Panc1 (cell line): Measurements from ENCODE around the gene SRRM3. TPM values are rescaled to one million over a fixed set of nuclear protein-coding genes. Genes with fewer than 3 reads are reported as not detected.

Experiments used
- ATAC-seq: fragments of 200-7000 bp; cut with Tn5 transposase; 2 replicates; pipeline ENCODE4 v1.9.1; 2020; ENCODE audit warnings: mild to moderate bottlenecking, moderate library complexity
- BruUV-seq: library from RNA; stranded (reverse); fragments of 400-500 nt; replicated peaks from 2 replicates; lab custom pipeline; 2021; lab: Mats Ljungman, UMichigan
- CTCF ChIA-PET: fragments of 300-600 bp; sonication (Branson Sonifier 250); formaldehyde crosslinking; loops from one replicate; lab custom pipeline; 2022; ENCODE audit warnings: antibody characterized with exemption; lab: Charles Lee
- POLR2A ChIA-PET: fragments of 300-600 bp; sonication (Branson Sonifier 250); formaldehyde crosslinking; loops from one replicate; lab custom pipeline; 2022; ENCODE audit warnings: antibody characterized with exemption; lab: Charles Lee
- DNase-seq: peaks from one replicate; pipeline ENCODE4 v3.0.0-alpha.2; 2010; ENCODE audit warnings: low read depth, low spot score
- H3K27ac ChIP-seq: 2 replicates; pipeline ENCODE4 v1.5.1; 2011; ENCODE audit warnings: mild to moderate bottlenecking, low read length, inconsistent platforms
- H3K27me3 ChIP-seq: fragments of 200-500 bp; sonication (Bioruptor generic); 2 replicates; pipeline ENCODE4 v1.6.0; 2014; ENCODE audit warnings: low read length, inconsistent platforms; ENCODE audit not compliant: control insufficient read depth, insufficient read depth
- H3K36me3 ChIP-seq: fragments of 200-500 bp; sonication (Bioruptor generic); 2 replicates; pipeline ENCODE4 v1.5.1; 2014; ENCODE audit warnings: inconsistent platforms, mild to moderate bottlenecking, low read length, moderate library complexity; ENCODE audit not compliant: control insufficient read depth, insufficient read depth
- H3K4me1 ChIP-seq: 2 replicates; pipeline ENCODE4 v1.5.1; 2011; ENCODE audit warnings: inconsistent platforms, mild to moderate bottlenecking, low read length, moderate library complexity; ENCODE audit not compliant: control insufficient read depth, insufficient read depth
- H3K4me3 ChIP-seq, 2 experiments: 2 replicates each; pipeline ENCODE4 v1.5.1; 2011 to 2012; ENCODE audit warnings: low read depth in 2 of 2, low read length in 2 of 2, mild to moderate bottlenecking in 2 of 2, inconsistent platforms in 1 of 2, moderate library complexity in 1 of 2
- H3K9me3 ChIP-seq: fragments of 200-500 bp; sonication (Bioruptor generic); 2 replicates; pipeline ENCODE4 v1.5.1; 2014; ENCODE audit warnings: low read depth, mild to moderate bottlenecking, inconsistent platforms, low read length, moderate library complexity; ENCODE audit not compliant: control insufficient read depth, insufficient read depth
- CTCF ChIP-seq: fragments of 450-650 bp; IDR thresholded peaks from 2 replicates; pipeline ENCODE4 v1.5.1; 2017; ENCODE audit warnings: mild to moderate bottlenecking
- POLR2AphosphoS5 ChIP-seq: IDR thresholded peaks from 2 replicates; pipeline ENCODE4 v1.6.1; 2012; ENCODE audit warnings: mild to moderate bottlenecking, low read depth, low read length, moderate library complexity
- REST ChIP-seq, 2 experiments: IDR thresholded peaks; 2 replicates each; pipeline ENCODE4 v1.6.1; 2011 to 2012; ENCODE audit warnings: low read depth in 2 of 2, control low read depth in 1 of 2, low read length in 1 of 2, mild to moderate bottlenecking in 1 of 2, moderate library complexity in 1 of 2; ENCODE audit not compliant: insufficient read depth in 1 of 2
- SIN3A ChIP-seq: IDR thresholded peaks from 2 replicates; pipeline ENCODE4 v1.6.1; 2012; ENCODE audit warnings: low read depth, mild to moderate bottlenecking, low read length, moderate library complexity, borderline replicate concordance; ENCODE audit not compliant: insufficient read depth
- TCF7L2 ChIP-seq: IDR thresholded peaks from 2 replicates; pipeline ENCODE4 v1.6.1; 2011; ENCODE audit warnings: mild to moderate bottlenecking, low read depth, low read length, inconsistent platforms
- in situ Hi-C: cut with HindIII; loops from 2 replicates; pipeline ENCODE4 v1.10.0; 2016; ENCODE audit warnings: low sequenced_read_pairs, low pct_unique_long_range_greater_than_20kb
- intact Hi-C: fragments of 100-400 bp; cut with micrococcal nuclease; formaldehyde crosslinking; loops from one replicate; pipeline ENCODE4 v1.10.0; 2022; ENCODE audit not compliant: unreplicated experiment
- total RNA-seq: library from RNA; stranded (reverse); gene quantifications from one replicate; pipeline ENCODE4 v1.2.1, GENCODE V29; 2021; ENCODE audit not compliant: unreplicated experiment

The SRRM3 gene
- total RNA-seq, 1 experiment from 2014 or later, result 8.5 TPM

- in situ Hi-C loops (no loop called here), intact Hi-C loops (no loop called here)
- TF ChIP-seq SIN3A (no peak), CTCF (no peak), TCF7L2 (no peak), REST (IDR thresholded peaks at IDR 0.05; ENCODE audit: insufficient read depth in 1 of 2, low read depth in 2 of 2, low read length in 1 of 2) (no peak), POLR2AphosphoS5 (no peak)
- BruUV-seq, result no TSS peak
- DNase-seq (no peak), ATAC-seq (no peak)
- CTCF ChIA-PET, result no interaction called here
- no peak overlapping the region for H3K4me3 ChIP-seq
- H3K27me3 ChIP-seq, result no peaks in the 10 kb centered on the region
- no peaks in the 10 kb centered on the region for H3K9me3 ChIP-seq
- peak overlapping the region; percentile 11; the same call in 1 of the 2 replicates for H3K27ac ChIP-seq
- H3K36me3 ChIP-seq, result no peaks in the 10 kb centered on the region
- peaks cover 33% of the 10 kb centered on the region for H3K4me1 ChIP-seq
- POLR2A ChIA-PET, result interaction anchor here (0.5 to 0.7 kb wide), 3 partner anchors 8 to 1796 kb away, joined by 4 to 12 read pairs (median 11); no protein-coding TSS in a partner anchor
Observed at GRCh38 chr7:76296743-76297740, 95.3 kb downstream of the SRRM3 start.

GRCh38 chr7:76300166-76300731 lies 98.6 kb downstream of the SRRM3 start:
- peaks cover 22% of the 10 kb centered on the region for H3K4me1 ChIP-seq
- no TSS peak for BruUV-seq
- CTCF ChIA-PET, result no interaction called here
- peak; percentile 76 for DNase-seq
- ATAC-seq, result no peak
- in situ Hi-C loops (no loop called here), intact Hi-C loops (no loop called here)
- H3K27me3 ChIP-seq, result no peaks in the 10 kb centered on the region
- H3K36me3 ChIP-seq, result peaks cover 4% of the 10 kb centered on the region; the same call in 1 of the 2 replicates
- no peaks in the 10 kb centered on the region for H3K9me3 ChIP-seq
- TF ChIP-seq SIN3A (no peak), CTCF (no peak), TCF7L2 (no peak), REST (IDR thresholded peaks at IDR 0.05; ENCODE audit: insufficient read depth in 1 of 2, low read depth in 2 of 2, low read length in 1 of 2) (no peak), POLR2AphosphoS5 (no peak)
- POLR2A ChIA-PET, result interaction anchor here (0.6 kb wide), 1 partner anchor 88 kb away, joined by 3 read pairs; no protein-coding TSS in a partner anchor
- H3K27ac ChIP-seq, result peak overlapping the region; percentile 11; the same call in 1 of the 2 replicates
- H3K4me3 ChIP-seq, result no peak overlapping the region
